K562 (cell line): ENCODE results near the gene ATF3. TPM values are rescaled to one million over a fixed set of nuclear protein-coding genes. Genes with fewer than 3 reads are reported as not detected.

Experiments
- CEBPB ChIP-seq: fragments of 450-650 bp; IDR thresholded peaks from 2 replicates; pipeline ENCODE4 v1.6.1; 2016; ENCODE audit warnings: missing genetic modification characterization, missing compliant biosample characterization
- FOXK1 ChIP-seq: sonication (generic); formaldehyde crosslinking; IDR thresholded peaks from 2 replicates; pipeline ENCODE4 v1.8.0; 2022; ENCODE audit warnings: missing genetic modification reagents, mild to moderate bottlenecking, borderline replicate concordance
- GABPA ChIP-seq: fragments of 200-800 bp; sonication (Bioruptor generic); conservative IDR thresholded peaks from 2 replicates; pipeline ENCODE4 v1.6.1; 2016; ENCODE audit warnings: low read depth, missing genetic modification characterization, missing compliant biosample characterization
- MAFG ChIP-seq: fragments of 450-650 bp; conservative IDR thresholded peaks from 2 replicates; pipeline ENCODE4 v1.6.1; 2016; ENCODE audit warnings: missing genetic modification characterization, missing compliant biosample characterization
- RBM22 ChIP-seq: fragments of 200-400 bp; formaldehyde crosslinking; IDR thresholded peaks from 2 replicates; pipeline ENCODE4 v1.6.1; 2018; ENCODE audit warnings: low read length, low read depth; ENCODE audit not compliant: poor library complexity, severe bottlenecking
- TAL1 ChIP-seq: fragments of 450-650 bp; IDR thresholded peaks from 2 replicates; pipeline ENCODE4 v1.6.1; 2016; ENCODE audit warnings: mild to moderate bottlenecking
- ZBTB33 ChIP-seq: sonication (generic); formaldehyde crosslinking; IDR thresholded peaks from 2 replicates; pipeline ENCODE4 v1.8.1; 2023; ENCODE audit warnings: mild to moderate bottlenecking, missing genetic modification reagents
- ZNF197 ChIP-seq: fragments of 200-800 bp; sonication (Bioruptor generic); IDR thresholded peaks from 2 replicates; pipeline ENCODE4 v1.6.1; 2016; ENCODE audit warnings: low read depth, missing genetic modification characterization, missing compliant biosample characterization
- ZNF707 ChIP-seq: fragments of 250-450 bp; sonication (Bioruptor Pico); conservative IDR thresholded peaks from 2 replicates; pipeline ENCODE4 v1.8.0; 2022; ENCODE audit warnings: inconsistent platforms, mild to moderate bottlenecking, moderate library complexity
- ZSCAN32 ChIP-seq: fragments of 450-650 bp; formaldehyde crosslinking; IDR thresholded peaks from 2 replicates; pipeline ENCODE4 v1.4.0; 2020; ENCODE audit warnings: mild to moderate bottlenecking, moderate library complexity
- polyA plus RNA-seq, 8 experiments: library from polyadenylated mRNA; depleted of rRNA in 4 of 8; stranded (reverse) in 5 of 8; unstranded in 3 of 8; fragments of >200 nt; fragmentation: Nextera tagmentation in 2 of 8; fragmentation: Illumina TruSeq in 1 of 8; extraction: Ambion mirVana in 2 of 8; extraction: Trizol in 1 of 8; gene quantifications; 2 replicates each; pipeline versions ENCODE4 v1.2.1 to v1.2.3, GENCODE V29; 2011 to 2014; ENCODE audit warnings: inconsistent platforms in 1 of 8, missing spikeins in 1 of 8
- total RNA-seq, 7 experiments: library from RNA; depleted of rRNA in 6 of 7; stranded (reverse); fragments of >200 nt in 6 of 7; fragmentation: Illumina TruSeq in 2 of 7; extraction: Trizol in 2 of 7; gene quantifications; 2 replicates each; pipeline versions ENCODE4 v1.2.1 to v1.2.3, GENCODE V29; 2011 to 2021; ENCODE audit warnings: low replicate concordance in 1 of 7

ATF3 gene
- total and polyA plus RNA-seq, 9 of the 15 experiments (the other 6 are each of a cell fraction or from before 2014, with no cell fraction given) = 3.5 to 28.2 (median 19.8) TPM

DNA sequence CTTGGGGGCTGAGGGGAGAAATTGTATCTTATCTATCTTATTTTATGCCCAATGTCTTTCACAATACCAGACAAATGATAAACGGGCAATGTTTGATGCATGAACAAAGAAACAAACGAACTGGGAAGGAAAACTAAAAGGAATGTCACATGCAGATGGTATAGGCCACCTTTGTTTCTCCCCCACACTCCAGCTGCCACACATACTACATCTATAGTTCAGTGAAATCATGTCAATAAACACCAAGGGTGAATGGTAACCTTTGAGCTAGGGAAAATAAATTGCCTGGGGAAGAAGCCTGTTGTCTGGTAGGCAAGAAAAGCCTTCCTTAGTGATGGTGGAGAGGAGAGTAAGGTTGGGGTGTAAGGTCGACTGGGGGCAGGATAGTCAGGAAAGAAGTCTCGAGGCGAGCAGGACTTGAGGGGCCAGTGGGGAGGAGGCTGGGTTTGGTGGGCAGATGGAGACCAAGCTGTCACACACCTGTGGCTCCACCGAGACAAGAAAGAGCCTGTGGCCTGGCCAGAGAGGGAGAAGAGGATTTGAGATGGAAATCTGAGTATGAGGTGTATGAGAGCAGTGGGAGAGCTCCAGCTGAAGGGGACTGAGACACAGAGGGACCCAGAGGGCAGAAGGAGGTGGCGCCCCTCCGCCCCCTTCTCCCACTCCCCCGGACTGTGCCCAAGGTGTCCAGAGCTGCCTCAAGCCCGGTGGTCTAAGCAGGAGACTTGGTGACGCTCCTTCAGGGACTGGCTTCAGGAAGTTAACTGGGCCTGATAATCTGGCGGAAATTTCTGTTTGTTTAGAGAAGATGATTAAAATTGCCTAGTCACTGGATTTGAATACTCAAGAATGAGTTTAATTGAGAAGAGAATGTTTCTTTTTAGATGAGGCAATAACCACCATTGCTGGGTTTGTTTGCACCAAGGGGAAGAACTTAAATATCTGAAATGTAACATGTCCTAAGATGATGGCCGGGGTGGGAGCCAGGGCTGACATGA is 37.3 kb downstream of the ATF3 start (continued):
- TF ChIP-seq TAL1 (no peak), ZNF707 (CRISPR knock-in tag) (no peak), FOXK1 (no peak), ZSCAN32 (no peak), CEBPB (peak; percentile 45), ZBTB33 (CRISPR knock-in tag) (no peak), GABPA (tag) (no peak), ZNF197 (CRISPR knock-in tag) (no peak), RBM22 (no peak), MAFG (tag) (peak; percentile 75)
